Measurements from ENCODE around the gene SLC7A6.

- TF ChIP-seq GLIS3 (CRISPR knock-in tag; IDR thresholded peaks at IDR 0.05) (no peak), CREB5 (CRISPR knock-in tag; IDR thresholded peaks at IDR 0.05; ENCODE audit: low read depth) (no peak), RARB (CRISPR knock-in tag; IDR thresholded peaks at IDR 0.05) (no peak), PATZ1 (CRISPR knock-in tag; IDR thresholded peaks at IDR 0.05; ENCODE audit: borderline replicate concordance) (no peak), TOX (CRISPR knock-in tag; IDR thresholded peaks at IDR 0.05; ENCODE audit: borderline replicate concordance) (no peak), POU6F1 (CRISPR knock-in tag; IDR thresholded peaks at IDR 0.05; ENCODE audit: borderline replicate concordance, low read depth) (no peak), ZC3H10 (CRISPR knock-in tag; IDR thresholded peaks at IDR 0.05) (no peak), ZFP30 (CRISPR knock-in tag; IDR thresholded peaks at IDR 0.05) (no peak), ZNF70 (CRISPR knock-in tag; IDR thresholded peaks at IDR 0.05) (no peak), ESRRG (CRISPR knock-in tag; IDR thresholded peaks at IDR 0.05) (no peak), ARNTL (CRISPR knock-in tag; IDR thresholded peaks at IDR 0.05; ENCODE audit: borderline replicate concordance, low read depth) (no peak), ZNF8 (CRISPR knock-in tag; IDR thresholded peaks at IDR 0.05) (no peak), ZFP3 (CRISPR knock-in tag; IDR thresholded peaks at IDR 0.05) (no peak)
Measured at GRCh38 chr16:68233085-68233834, 31.1 kb upstream of the SLC7A6 start.

Measured in SK-N-SH treated with all-trans-retinoic acid at 6 μM for 48 hours (cell line).